Central memory CD8-positive, alpha-beta T cell (primary cell): Measurements from ENCODE around the gene C20orf96.

Experiments
- ATAC-seq: fragments of 150-1000 bp; cut with Tn5 transposase; replicated peaks from 2 replicates; pipeline ENCODE4 v1.10.0; 2022; ENCODE audit warnings: mild to moderate bottlenecking, moderate FRiP score, moderate number of reproducible peaks; ENCODE audit not compliant: poor library complexity, severe bottlenecking; ENCODE audit errors: extremely low read depth
- DNase-seq, 2 donors: peaks; one replicate each; pipeline ENCODE4 v3.0.0; 2021; ENCODE audit warnings: low spot score in 2 of 2
- H3K27ac Mint-ChIP-seq: one replicate; pipeline ENCODE4 v1.8.0; 2022; ENCODE audit warnings: low read depth, mild to moderate bottlenecking, moderate library complexity, mixed read lengths
- H3K27me3 Mint-ChIP-seq: one replicate; pipeline ENCODE4 v1.8.0; 2022; ENCODE audit warnings: mixed read lengths
- H3K36me3 Mint-ChIP-seq: one replicate; pipeline ENCODE4 v1.8.0; 2022; ENCODE audit warnings: mild to moderate bottlenecking, moderate library complexity, mixed read lengths; ENCODE audit not compliant: insufficient read depth
- H3K4me1 Mint-ChIP-seq: one replicate; pipeline ENCODE4 v1.8.0; 2022; ENCODE audit warnings: mixed read lengths
- H3K4me3 Mint-ChIP-seq: one replicate; pipeline ENCODE4 v1.8.0; 2022; ENCODE audit warnings: mild to moderate bottlenecking, moderate library complexity, mixed read lengths
- H3K9me3 Mint-ChIP-seq: one replicate; pipeline ENCODE4 v1.8.0; 2022; ENCODE audit warnings: mixed read lengths

C20orf96 gene

GRCh38 chr20:325045-325888, 34.7 kb upstream of the C20orf96 start, which contains the start of gene SOX12:
TSS of gene SOX12 (plus strand) at chr20:325552. CDS start at chr20:325925, 373 bp downstream.
- peak; percentile 81 for ATAC-seq
- Mint-ChIP-seq H3K9me3 (no peaks in the 10 kb centered on the region), H3K4me3 (peak within 1 kb of the TSS; percentile 89), H3K4me1 (peaks cover 10% of the 10 kb centered on the region), H3K27me3 (no peaks in the 10 kb centered on the region), H3K27ac (peak within 1 kb of the TSS; percentile 44), H3K36me3 (peaks cover 3% of the 10 kb centered on the region)
- DNase-seq = peak; percentile 90 to 96

- peak; percentile 60 for ATAC-seq
- H3K4me1 Mint-ChIP-seq = peaks cover 10% of the 10 kb centered on the region
- peak overlapping the region; percentile 89 for H3K4me3 Mint-ChIP-seq
- H3K27ac Mint-ChIP-seq = peak overlapping the region; percentile 44
- H3K36me3 Mint-ChIP-seq = peaks cover 3% of the 10 kb centered on the region
- no peaks in the 10 kb centered on the region for H3K27me3 Mint-ChIP-seq
- DNase-seq = peak; percentile 78 to 87
- H3K9me3 Mint-ChIP-seq = no peaks in the 10 kb centered on the region
These were observed 33.9 kb upstream of the C20orf96 start for GRCh38 chr20:324177-325044.

- Mint-ChIP-seq H3K27me3 (no peaks in the 10 kb centered on the region), H3K36me3 (no peaks in the 10 kb centered on the region), H3K4me3 (no peak overlapping the region), H3K27ac (no peak overlapping the region), H3K9me3 (no peaks in the 10 kb centered on the region), H3K4me1 (no peaks in the 10 kb centered on the region)
- ATAC-seq (no peak), DNase-seq (no peak)
These were observed 25.9 kb upstream of the C20orf96 start for GRCh38 chr20:316316-317068.

- H3K4me3 Mint-ChIP-seq = no peak overlapping the region
- ATAC-seq = no peak
- DNase-seq = no peak
- H3K4me1 Mint-ChIP-seq = peaks cover 6% of the 10 kb centered on the region
- no peak overlapping the region for H3K27ac Mint-ChIP-seq
- H3K36me3 Mint-ChIP-seq = peaks cover 2% of the 10 kb centered on the region
- H3K9me3 Mint-ChIP-seq = no peaks in the 10 kb centered on the region
- no peaks in the 10 kb centered on the region for H3K27me3 Mint-ChIP-seq
These were observed 23.4 kb upstream of the C20orf96 start for GRCh38 chr20:313948-314347.

GRCh38 chr20:313402-313801, 22.9 kb upstream of the C20orf96 start:
- H3K4me3 Mint-ChIP-seq = no peak overlapping the region
- H3K36me3 Mint-ChIP-seq = peaks cover 2% of the 10 kb centered on the region
- H3K4me1 Mint-ChIP-seq = peaks cover 6% of the 10 kb centered on the region
- no peaks in the 10 kb centered on the region for H3K27me3 Mint-ChIP-seq
- H3K27ac Mint-ChIP-seq = no peak overlapping the region
- ATAC-seq (no peak), DNase-seq (no peak)
- H3K9me3 Mint-ChIP-seq = no peaks in the 10 kb centered on the region

- peaks cover 6% of the 10 kb centered on the region for H3K4me1 Mint-ChIP-seq
- no peak overlapping the region for H3K27ac Mint-ChIP-seq
- H3K36me3 Mint-ChIP-seq = peaks cover 2% of the 10 kb centered on the region
- no peaks in the 10 kb centered on the region for H3K27me3 Mint-ChIP-seq
- H3K4me3 Mint-ChIP-seq = no peak overlapping the region
- no peaks in the 10 kb centered on the region for H3K9me3 Mint-ChIP-seq
- ATAC-seq (no peak), DNase-seq (no peak)
These were observed 22.3 kb upstream of the C20orf96 start for GRCh38 chr20:312866-313265.

GRCh38 chr20:312067-312466, 21.5 kb upstream of the C20orf96 start:
- ATAC-seq = no peak
- H3K4me3 Mint-ChIP-seq = no peak overlapping the region

GRCh38 chr20:311609-312008, 21.1 kb upstream of the C20orf96 start:
- H3K4me1 Mint-ChIP-seq = peaks cover 6% of the 10 kb centered on the region
- DNase-seq = no peak
- ATAC-seq = no peak
- H3K27ac Mint-ChIP-seq = no peak overlapping the region
- peaks cover 2% of the 10 kb centered on the region for H3K36me3 Mint-ChIP-seq
- H3K4me3 Mint-ChIP-seq = no peak overlapping the region
- H3K9me3 Mint-ChIP-seq = no peaks in the 10 kb centered on the region
- no peaks in the 10 kb centered on the region for H3K27me3 Mint-ChIP-seq

More at GRCh38 chr20:312067-312466, 21.5 kb upstream of the C20orf96 start:
- no peak for DNase-seq
- Mint-ChIP-seq H3K36me3 (peaks cover 2% of the 10 kb centered on the region), H3K27me3 (no peaks in the 10 kb centered on the region), H3K4me1 (peaks cover 6% of the 10 kb centered on the region), H3K27ac (no peak overlapping the region), H3K9me3 (no peaks in the 10 kb centered on the region)

- ATAC-seq = no peak
- Mint-ChIP-seq H3K36me3 (peaks cover 2% of the 10 kb centered on the region), H3K4me1 (peaks cover 6% of the 10 kb centered on the region)
These were observed 20.1 kb upstream of the C20orf96 start for GRCh38 chr20:310645-311044.

GRCh38 chr20:309841-310644, 19.5 kb upstream of the C20orf96 start:
- H3K4me1 Mint-ChIP-seq = peaks cover 6% of the 10 kb centered on the region
- no peaks in the 10 kb centered on the region for H3K27me3 Mint-ChIP-seq
- H3K27ac Mint-ChIP-seq = no peak overlapping the region
- peak overlapping the region; percentile 60 for H3K4me3 Mint-ChIP-seq
- DNase-seq = peak in 1 of 2 donors; percentile 53
- peak; percentile 90 for ATAC-seq
- H3K9me3 Mint-ChIP-seq = no peaks in the 10 kb centered on the region
- peaks cover 2% of the 10 kb centered on the region for H3K36me3 Mint-ChIP-seq

More at GRCh38 chr20:310645-311044, 20.1 kb upstream of the C20orf96 start:
- no peak overlapping the region for H3K27ac Mint-ChIP-seq
- H3K27me3 Mint-ChIP-seq = no peaks in the 10 kb centered on the region
- DNase-seq = no peak
- H3K9me3 Mint-ChIP-seq = no peaks in the 10 kb centered on the region
- peak overlapping the region; percentile 60 for H3K4me3 Mint-ChIP-seq

- ATAC-seq (no peak), DNase-seq (no peak)
- H3K9me3 Mint-ChIP-seq = no peaks in the 10 kb centered on the region
- peaks cover 2% of the 10 kb centered on the region for H3K36me3 Mint-ChIP-seq
- peaks cover 6% of the 10 kb centered on the region for H3K4me1 Mint-ChIP-seq
- no peaks in the 10 kb centered on the region for H3K27me3 Mint-ChIP-seq
- no peak overlapping the region for H3K27ac Mint-ChIP-seq
- H3K4me3 Mint-ChIP-seq = no peak overlapping the region
These were observed 18.8 kb upstream of the C20orf96 start for GRCh38 chr20:309306-309840.
